Kidney (tissue), 22 donors: ENCODE data around the gene OR56A3. TPM values are rescaled to one million over a fixed set of nuclear protein-coding genes. Genes with fewer than 3 reads are reported as not detected.

Source experiments
- DNase-seq, 5 donors: peaks; one replicate each; pipeline ENCODE4 v3.0.0-alpha.2; 2013 to 2020
- FAIRE-seq: peaks from 2 replicates; lab custom pipeline; 2012; peaks lifted over from hg19 to GRCh38; lab: Jason Lieb, UNC
- H3K27ac ChIP-seq, 2 donors: one replicate each; pipeline ENCODE4 v1.7.0; 2013; ENCODE audit warnings: low read depth in 2 of 2, low read length in 2 of 2, inconsistent platforms in 1 of 2
- H3K27me3 ChIP-seq: one replicate; pipeline ENCODE4 v1.7.1; 2013; ENCODE audit warnings: low read length, inconsistent platforms; ENCODE audit not compliant: control insufficient read depth, insufficient read depth
- H3K36me3 ChIP-seq, 3 donors: one replicate each; pipeline versions ENCODE4 v1.7.0 to v1.7.1; 2013; ENCODE audit warnings: low read length in 3 of 3, control low read depth in 1 of 3, inconsistent platforms in 1 of 3; ENCODE audit not compliant: insufficient read depth in 3 of 3, control insufficient read depth in 2 of 3
- H3K4me1 ChIP-seq, 3 donors: one replicate each; pipeline versions ENCODE4 v1.7.0 to v1.7.1; 2013; ENCODE audit warnings: low read length in 3 of 3, inconsistent platforms in 1 of 3, low read depth in 1 of 3; ENCODE audit not compliant: control insufficient read depth in 2 of 3, insufficient read depth in 2 of 3
- H3K4me3 ChIP-seq, 3 donors: one replicate each; pipeline versions ENCODE4 v1.7.0 to v1.8.1; 2013; ENCODE audit warnings: low read length in 3 of 3, control low read depth in 1 of 3, inconsistent platforms in 1 of 3
- H3K9ac ChIP-seq, 3 donors: one replicate each; pipeline versions ENCODE4 v1.7.0 to v1.7.1; 2013; ENCODE audit warnings: low read length in 3 of 3, control low read depth in 1 of 3, inconsistent platforms in 1 of 3
- H3K9me3 ChIP-seq, 3 donors: one replicate each; pipeline versions ENCODE4 v1.7.0 to v1.7.1; 2013; ENCODE audit warnings: low read length in 3 of 3, control low read depth in 1 of 3, inconsistent platforms in 1 of 3; ENCODE audit not compliant: control insufficient read depth in 2 of 3, insufficient read depth in 1 of 3
- CTCF ChIP-seq: IDR thresholded peaks from 3 replicates; pipeline ENCODE4 v1.5.1; 2012; ENCODE audit warnings: mild to moderate bottlenecking, moderate library complexity, borderline replicate concordance; ENCODE audit not compliant: insufficient read depth; ENCODE audit errors: extremely low read depth
- intact Hi-C: fragments of 100-400 bp; cut with DNase I; formaldehyde crosslinking; loops from one replicate; pipeline ENCODE4 v1.11.1; 2022
- long read RNA-seq, 10 donors: library from polyadenylated mRNA in 1 of 10; unstranded in 1 of 10; transcript quantifications; one replicate each; pipeline ENCODE4 v2.0.0 and lab custom pipeline, GENCODE V29; 2021 to 2026
- polyA plus RNA-seq: library from polyadenylated mRNA; stranded (reverse); fragments of 350-450 nt; fragmentation: Illumina TruSeq; extraction: RNeasy Lipid Tissue Mini Kit (QIAGEN cat#74804); gene quantifications from one replicate; pipeline ENCODE4 v1.2.3, GENCODE V29; 2014; ENCODE audit warnings: low read depth, low replicate concordance; ENCODE audit not compliant: insufficient read depth
- total RNA-seq: library from RNA; stranded (reverse); fragmentation: NEBNext Ultra II Directional; extraction: Animal tissue kit (Norgen Biotek cat#: 25700); gene quantifications from one replicate; pipeline ENCODE4 v1.2.1, GENCODE V29; 2021
- donor health status: control.
- donor health status: control.
- donor health status: control.
- donor health status: control.
- donor health status: control.
- donor health status: DM: yes; HTN: yes; CAD: no.
- donor health status: Normal renal cell carcinoma (clear cell type).

The OR56A3 gene
- not detected for total RNA-seq
- not detected for polyA plus RNA-seq
- long read RNA-seq, donor 1: 0 reads
- long read RNA-seq, donor 2: 0 reads
- long read RNA-seq, donor 3: 0 reads
- long read RNA-seq, donor 4: 0 reads
- long read RNA-seq, donor 5, partial matches to known transcripts: 0 of 1 reads
- long read RNA-seq, donor 5, other reads (novel, unspliced or antisense): 0 of 1 reads
- long read RNA-seq, donor 6: 0 reads
- long read RNA-seq, donor 7: 0 reads
- long read RNA-seq, donor 8, partial matches to known transcripts: 0 of 1 reads
- long read RNA-seq, donor 8, other reads (novel, unspliced or antisense): 0 of 1 reads
- long read RNA-seq, donor 9: 0 reads
- long read RNA-seq, donor 10: 0 reads

- Histone ChIP-seq H3K36me3 (no peaks in the 10 kb centered on the region), H3K9ac (no peak within 1 kb of the TSS), H3K27ac (no peak within 1 kb of the TSS), H3K9me3 (no peaks in the 10 kb centered on the region), H3K4me1 (no peaks in the 10 kb centered on the region), H3K4me3 (no peak within 1 kb of the TSS), H3K27me3 (no peaks in the 10 kb centered on the region)
- intact Hi-C loops: no loop called here
- FAIRE-seq (no peak), DNase-seq (no peak)
- no peak for TF ChIP-seq CTCF
Measured at GRCh38 chr11:5941951-5942350, at the start of gene OR56A3. Gene OR56A3, plus strand, starts transcription at chr11:5942251. Its CDS starts 5,096 bp downstream, at chr11:5947347.

GRCh38 chr11:5892908-5893307, 49.1 kb upstream of the OR56A3 start, which contains the start of gene OR52E5:
Gene OR52E5, plus strand, starts transcription at chr11:5893208. Its CDS starts 7,569 bp downstream, at chr11:5900777.
- Histone ChIP-seq H3K9ac (no peak within 1 kb of the TSS), H3K9me3 (no peaks in the 10 kb centered on the region), H3K4me1 (no peaks in the 10 kb centered on the region), H3K27me3 (no peaks in the 10 kb centered on the region), H3K4me3 (no peak within 1 kb of the TSS), H3K27ac (no peak within 1 kb of the TSS), H3K36me3 (no peaks in the 10 kb centered on the region)
- DNase-seq: no peak
- no peak for FAIRE-seq
- intact Hi-C loops: no loop called here
- TF ChIP-seq CTCF: no peak

DNA sequence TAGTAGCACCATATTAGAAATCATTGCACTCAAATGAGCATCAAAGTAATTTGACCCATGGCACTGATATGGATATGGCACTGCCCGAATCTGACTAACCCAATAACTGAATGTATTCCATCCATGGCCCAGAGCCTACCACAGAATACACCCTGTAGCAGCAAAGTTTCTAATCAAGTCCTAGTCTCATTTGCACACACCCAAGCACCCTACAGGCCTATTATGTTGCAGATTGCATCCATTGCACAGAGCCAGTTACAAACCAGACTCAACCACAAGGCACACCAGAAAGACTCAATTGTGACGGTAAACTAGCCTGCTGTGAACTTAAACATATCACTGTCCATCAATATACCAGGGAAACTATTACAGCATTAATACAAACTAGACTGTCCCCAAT, 42.5 kb upstream of the OR56A3 start:
- H3K9me3 ChIP-seq: no peaks in the 10 kb centered on the region
- H3K36me3 ChIP-seq: no peaks in the 10 kb centered on the region
- no peak overlapping the region for H3K4me3 ChIP-seq
- H3K4me1 ChIP-seq: no peaks in the 10 kb centered on the region
- DNase-seq: no peak
- no peak for TF ChIP-seq CTCF
- intact Hi-C loops: no loop called here
- no peak overlapping the region for H3K27ac ChIP-seq
- no peaks in the 10 kb centered on the region for H3K27me3 ChIP-seq
- H3K9ac ChIP-seq: no peak overlapping the region
- FAIRE-seq: no peak
